ENCODE measurements around the gene CA4.
A peak's percentile ranks its signal among the peaks of the same experiment; 100 is the strongest.

The CA4 gene

DNA sequence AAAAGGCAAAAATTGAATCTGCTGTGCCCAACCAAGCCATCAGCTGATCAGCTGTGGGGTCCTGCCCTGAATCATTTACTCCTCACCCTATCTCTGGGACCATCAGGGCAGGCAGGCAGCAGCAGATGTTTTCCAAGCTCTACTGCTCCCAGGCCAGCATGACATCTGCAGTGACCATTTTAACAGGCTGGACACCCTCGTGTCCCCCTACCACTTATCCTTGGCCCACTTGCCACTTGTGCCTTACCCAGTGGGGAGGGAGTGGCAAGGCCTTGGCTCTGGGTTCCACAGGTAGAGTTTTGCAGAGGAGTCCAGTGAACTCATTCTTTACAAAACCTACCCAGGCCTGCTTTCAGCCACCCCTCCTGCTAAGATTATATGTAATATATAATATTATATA is 12.0 kb upstream of the CA4 start:
- TF ChIP-seq, protein P1, sequence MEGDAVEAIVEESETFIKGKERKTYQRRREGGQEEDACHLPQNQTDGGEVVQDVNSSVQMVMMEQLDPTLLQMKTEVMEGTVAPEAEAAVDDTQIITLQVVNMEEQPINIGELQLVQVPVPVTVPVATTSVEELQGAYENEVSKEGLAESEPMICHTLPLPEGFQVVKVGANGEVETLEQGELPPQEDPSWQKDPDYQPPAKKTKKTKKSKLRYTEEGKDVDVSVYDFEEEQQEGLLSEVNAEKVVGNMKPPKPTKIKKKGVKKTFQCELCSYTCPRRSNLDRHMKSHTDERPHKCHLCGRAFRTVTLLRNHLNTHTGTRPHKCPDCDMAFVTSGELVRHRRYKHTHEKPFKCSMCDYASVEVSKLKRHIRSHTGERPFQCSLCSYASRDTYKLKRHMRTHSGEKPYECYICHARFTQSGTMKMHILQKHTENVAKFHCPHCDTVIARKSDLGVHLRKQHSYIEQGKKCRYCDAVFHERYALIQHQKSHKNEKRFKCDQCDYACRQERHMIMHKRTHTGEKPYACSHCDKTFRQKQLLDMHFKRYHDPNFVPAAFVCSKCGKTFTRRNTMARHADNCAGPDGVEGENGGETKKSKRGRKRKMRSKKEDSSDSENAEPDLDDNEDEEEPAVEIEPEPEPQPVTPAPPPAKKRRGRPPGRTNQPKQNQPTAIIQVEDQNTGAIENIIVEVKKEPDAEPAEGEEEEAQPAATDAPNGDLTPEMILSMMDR (IDR thresholded peaks at IDR 0.05; ENCODE audit: low read depth, low read length) = no peak
- DNase-seq (ENCODE audit: extremely low read depth, low read depth) = no peak

DNA sequence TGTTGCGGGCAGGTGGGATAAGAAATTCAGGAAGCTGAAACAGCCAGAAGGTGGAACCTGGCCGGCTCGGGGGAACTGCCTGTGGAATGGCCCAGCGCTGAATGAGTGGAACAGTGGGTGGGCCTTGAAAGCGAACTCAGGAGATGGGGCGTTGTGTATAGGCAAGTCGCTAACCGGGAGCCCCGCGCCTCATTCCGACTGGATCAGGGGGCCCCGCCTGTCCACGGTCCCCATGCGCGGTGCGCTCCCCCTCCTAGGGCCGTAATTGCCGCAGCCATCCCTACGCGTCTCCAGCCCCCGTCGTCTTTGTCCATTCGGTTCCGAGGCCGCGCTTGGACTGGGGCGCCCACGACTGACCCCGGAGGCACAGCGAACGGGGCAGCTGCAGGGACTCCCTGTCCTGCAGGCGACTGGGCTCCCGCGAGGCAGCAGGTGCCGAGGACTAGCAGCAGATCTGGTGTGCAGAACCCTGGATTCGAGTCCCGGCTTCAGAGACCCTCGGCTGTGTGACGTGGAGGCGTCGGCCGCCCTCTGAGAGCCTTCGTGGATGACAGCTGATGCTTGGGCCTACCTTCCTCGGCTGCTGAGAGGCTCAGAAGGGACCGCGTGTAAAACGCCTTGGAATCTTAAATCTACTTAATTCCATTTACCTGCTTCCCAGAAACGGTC is 10.9 kb upstream of the CA4 start:
- no peak for DNase-seq (ENCODE audit: extremely low read depth, low read depth)
- TF ChIP-seq, protein P1 (IDR thresholded peaks at IDR 0.05; ENCODE audit: low read depth, low read length) = no peak

DNA sequence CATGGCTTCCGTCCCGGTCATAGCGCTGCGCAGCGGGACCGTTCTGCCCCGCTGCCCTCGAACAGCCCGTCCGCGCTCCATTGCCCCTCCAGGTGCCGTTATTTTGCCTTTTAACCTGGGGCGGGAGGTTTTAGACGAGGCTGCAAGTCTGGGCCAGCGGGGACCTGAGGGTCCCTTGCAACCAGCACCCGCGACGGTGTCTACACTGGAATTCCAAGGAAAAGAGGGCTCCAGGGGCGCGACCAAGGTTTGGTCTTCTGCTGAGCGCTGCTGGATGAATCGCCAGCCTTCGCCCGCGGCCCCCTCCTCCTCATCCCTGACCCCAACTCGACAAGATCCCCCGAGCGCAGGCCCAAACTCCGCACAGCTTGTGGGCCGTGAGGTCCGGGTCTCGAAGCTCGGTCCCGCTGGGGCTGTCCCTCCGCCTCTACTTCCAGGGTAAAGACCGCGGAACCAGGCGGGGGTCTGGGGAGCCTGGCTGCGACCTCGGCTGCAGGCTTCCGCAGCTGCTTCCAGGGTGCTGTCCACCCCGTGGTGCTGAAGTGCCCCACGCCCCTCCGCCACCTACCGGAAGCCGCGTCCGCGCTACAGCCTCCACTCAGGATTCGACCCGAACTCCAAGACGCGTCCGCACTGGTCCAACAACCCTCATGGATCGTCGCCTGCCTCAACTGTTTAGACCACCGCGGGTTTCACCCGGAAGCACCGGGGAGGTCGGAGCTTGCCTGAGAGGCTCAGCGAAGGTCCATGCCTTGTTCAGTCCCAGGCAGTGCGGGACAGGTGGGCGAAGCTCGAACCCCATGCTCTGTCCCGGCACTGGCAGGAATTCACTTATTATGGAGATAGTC is 10.1 kb upstream of the CA4 start:
- DNase-seq (ENCODE audit: extremely low read depth, low read depth) = no peak
- TF ChIP-seq, protein P1 (IDR thresholded peaks at IDR 0.05; ENCODE audit: low read depth, low read length) = peak; percentile 84

DNA sequence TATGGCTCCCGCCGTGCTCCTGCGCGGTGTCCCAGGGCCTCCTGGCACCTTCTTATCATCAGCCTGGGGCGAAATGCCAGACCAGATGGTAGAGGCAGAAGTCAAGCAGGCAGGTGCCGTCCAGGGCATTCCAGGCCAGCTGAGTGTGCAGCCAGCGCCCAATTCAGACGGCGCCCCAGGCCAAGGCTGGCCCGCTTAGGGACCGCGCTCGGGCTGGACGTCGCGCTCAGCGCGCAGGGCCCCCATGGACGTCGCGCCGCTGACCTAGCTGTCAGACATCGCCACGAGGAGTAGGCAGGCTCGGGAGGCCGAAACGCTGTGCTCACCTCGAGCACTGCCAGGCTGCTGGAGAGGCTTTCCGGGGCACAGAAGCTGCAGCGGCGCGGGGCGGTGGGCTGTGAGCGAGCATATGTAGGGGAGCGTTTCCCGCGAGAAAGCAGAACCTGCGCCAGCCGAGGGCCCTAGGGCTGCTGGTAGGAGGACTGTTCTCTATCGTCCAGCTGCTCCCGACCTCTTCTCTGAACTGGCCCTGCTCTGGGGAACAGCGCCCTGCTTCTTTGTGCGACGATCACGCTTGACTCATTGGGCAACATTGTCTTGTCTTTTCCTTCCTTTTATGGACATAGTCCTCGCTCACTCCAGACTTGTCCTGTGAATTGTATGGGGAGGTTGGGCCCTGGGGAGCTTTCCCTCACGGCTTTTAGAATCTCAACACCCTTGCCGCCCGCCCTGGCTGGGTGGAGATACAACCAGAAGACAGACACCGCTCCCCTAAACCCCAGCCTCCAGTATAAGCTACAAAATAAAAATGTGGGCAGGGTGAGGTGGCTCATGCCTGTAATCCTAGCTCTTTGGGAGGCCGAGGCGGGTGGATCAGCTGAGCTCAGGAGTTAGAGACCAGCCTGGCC is 8.4 kb upstream of the CA4 start:
- TF ChIP-seq, protein P1 (IDR thresholded peaks at IDR 0.05; ENCODE audit: low read depth, low read length) = no peak
- no peak for DNase-seq (ENCODE audit: extremely low read depth, low read depth)

DNA sequence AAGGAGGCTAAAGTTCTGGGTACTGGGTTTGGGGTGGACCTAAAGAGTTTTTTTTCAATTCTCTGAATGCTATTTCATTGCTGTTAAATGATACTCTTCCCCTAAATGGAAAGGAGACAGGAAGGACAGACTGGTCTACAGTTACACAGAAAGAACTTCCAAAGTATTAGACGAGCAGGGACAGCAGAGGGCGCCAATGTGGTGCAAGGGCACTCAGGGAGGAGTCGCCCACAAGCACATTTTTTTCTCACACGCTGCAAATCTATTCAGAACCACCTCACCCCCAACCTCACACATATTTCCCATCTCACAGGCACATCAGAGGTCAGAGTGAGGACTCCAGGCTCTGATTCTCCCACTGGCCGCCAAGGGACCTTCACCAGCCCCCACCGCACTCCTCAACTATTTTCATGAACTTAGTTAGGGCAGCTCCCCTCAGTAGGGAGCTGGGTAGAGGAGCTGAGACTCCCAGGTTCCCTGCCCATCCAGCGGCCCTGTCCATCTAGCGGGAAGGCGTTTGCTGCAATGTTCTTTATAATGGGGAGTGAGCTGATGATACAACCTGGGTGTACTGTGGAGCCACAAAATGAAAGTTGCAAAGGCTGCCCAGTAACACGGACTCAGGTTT is 6.8 kb upstream of the CA4 start:
- TF ChIP-seq, protein P1 (IDR thresholded peaks at IDR 0.05; ENCODE audit: low read depth, low read length) = peak; percentile 83

DNA sequence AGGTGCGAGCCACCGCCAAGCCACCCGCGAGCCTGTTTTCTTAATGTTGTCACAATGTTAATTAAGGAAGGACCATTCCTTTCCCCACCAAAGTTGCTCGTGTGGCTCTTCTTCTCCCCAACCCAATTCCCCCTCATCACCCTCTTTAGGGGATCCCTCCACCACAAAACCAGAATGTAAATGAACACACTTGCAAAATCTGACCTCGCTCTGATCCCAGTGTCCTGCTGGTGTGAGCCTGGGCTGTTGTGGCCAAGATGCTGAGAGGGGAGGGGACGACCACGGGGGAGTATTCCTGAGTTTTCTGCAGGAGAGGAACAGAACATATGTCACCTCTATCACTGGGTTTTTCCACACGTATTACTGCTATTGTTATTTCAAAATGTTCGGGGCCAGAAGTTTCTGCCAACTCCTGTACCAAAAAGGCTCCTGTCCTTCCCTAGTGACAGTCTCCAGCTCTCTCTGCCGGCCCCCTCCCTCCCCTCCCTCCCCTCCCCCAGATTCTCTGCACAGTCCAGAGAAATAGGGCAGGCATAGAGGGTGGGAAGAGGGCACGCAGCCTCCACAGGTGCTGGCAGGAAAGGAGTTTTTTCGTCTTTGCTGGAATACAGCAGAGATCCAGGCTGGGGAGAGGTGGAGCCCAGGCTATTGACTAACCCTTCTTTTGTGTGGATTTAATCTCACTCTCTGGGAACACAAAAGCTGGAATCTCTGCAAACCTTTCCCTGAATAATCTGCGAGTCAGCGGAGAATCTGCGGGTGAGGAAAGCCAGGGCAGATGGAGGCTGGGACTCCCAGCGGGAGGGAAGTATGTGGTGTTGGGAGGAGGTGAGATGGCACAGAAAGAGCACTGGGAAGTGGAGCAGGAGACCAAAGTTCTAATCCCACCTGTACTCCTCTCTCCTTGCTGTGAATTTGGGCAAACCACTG is 4.5 kb upstream of the CA4 start:
- TF ChIP-seq, protein P1 (IDR thresholded peaks at IDR 0.05; ENCODE audit: low read depth, low read length) = no peak
- DNase-seq (ENCODE audit: extremely low read depth, low read depth) = no peak

More for the DNA sequence above, 6.8 kb upstream of the CA4 start:
- DNase-seq (ENCODE audit: extremely low read depth, low read depth) = peak; percentile 60

Measured in AG09319 (cell line).